ENCODE results near the gene SLC4A2. TPM values are rescaled to one million over a fixed set of nuclear protein-coding genes. Genes with fewer than 3 reads are reported as not detected.

The SLC4A2 gene
- total RNA-seq, 2 experiments from 2014 or later: 25.6 to 29.7 TPM

GRCh38 chr7:151073990-151074389, 14.6 kb downstream of the SLC4A2 start:
- H3K4me1 Mint-ChIP-seq (ENCODE audit: low read depth): peaks cover 8% of the 10 kb centered on the region
- no peaks in the 10 kb centered on the region for H3K27me3 Mint-ChIP-seq (ENCODE audit: low read depth)
- no peak overlapping the region for H3K4me3 Mint-ChIP-seq
- CTCF ChIA-PET: interaction anchor here (2.2 kb wide), 1 partner anchor 14 kb away, joined by 9 read pairs; no protein-coding TSS in a partner anchor
- DNase-seq: no peak
- H3K36me3 Mint-ChIP-seq (ENCODE audit: low read depth): peaks cover 7% of the 10 kb centered on the region
- intact Hi-C loops (cut with micrococcal nuclease): no loop called here
- no peak overlapping the region for H3K27ac Mint-ChIP-seq
- H3K9me3 Mint-ChIP-seq: no peaks in the 10 kb centered on the region

- H3K4me3 Mint-ChIP-seq: no peak overlapping the region
- CTCF ChIA-PET: no interaction called here
- H3K4me1 Mint-ChIP-seq (ENCODE audit: low read depth): peaks cover 18% of the 10 kb centered on the region
- no peaks in the 10 kb centered on the region for H3K9me3 Mint-ChIP-seq
- H3K36me3 Mint-ChIP-seq (ENCODE audit: low read depth): peaks cover 11% of the 10 kb centered on the region
- DNase-seq: no peak
- H3K27me3 Mint-ChIP-seq (ENCODE audit: low read depth): no peaks in the 10 kb centered on the region
- intact Hi-C loops (cut with micrococcal nuclease): no loop called here
- no peak overlapping the region for H3K27ac Mint-ChIP-seq
These were observed 15.7 kb downstream of the SLC4A2 start for GRCh38 chr7:151074817-151075661.

GRCh38 chr7:151075662-151075971, 16.2 kb downstream of the SLC4A2 start:
- no peaks in the 10 kb centered on the region for H3K9me3 Mint-ChIP-seq
- no peak overlapping the region for H3K27ac Mint-ChIP-seq
- H3K4me1 Mint-ChIP-seq (ENCODE audit: low read depth): peaks cover 18% of the 10 kb centered on the region
- no peak overlapping the region for H3K4me3 Mint-ChIP-seq
- no peak for DNase-seq
- H3K36me3 Mint-ChIP-seq (ENCODE audit: low read depth): peaks cover 10% of the 10 kb centered on the region
- CTCF ChIA-PET: interaction anchor here (1.0 kb wide), 1 partner anchor 34 kb away, joined by 3 read pairs; no protein-coding TSS in a partner anchor
- H3K27me3 Mint-ChIP-seq (ENCODE audit: low read depth): no peaks in the 10 kb centered on the region
- intact Hi-C loops (cut with micrococcal nuclease): no loop called here

GRCh38 chr7:151075978-151076426, 16.6 kb downstream of the SLC4A2 start:
- intact Hi-C loops (cut with micrococcal nuclease): no loop called here
- no peaks in the 10 kb centered on the region for H3K9me3 Mint-ChIP-seq
- H3K4me3 Mint-ChIP-seq: no peak overlapping the region
- H3K27me3 Mint-ChIP-seq (ENCODE audit: low read depth): no peaks in the 10 kb centered on the region
- CTCF ChIA-PET: interaction anchor here (1.0 kb wide), 1 partner anchor 34 kb away, joined by 3 read pairs; no protein-coding TSS in a partner anchor
- no peak for DNase-seq
- peaks cover 18% of the 10 kb centered on the region for H3K4me1 Mint-ChIP-seq (ENCODE audit: low read depth)
- H3K36me3 Mint-ChIP-seq (ENCODE audit: low read depth): peaks cover 9% of the 10 kb centered on the region
- no peak overlapping the region for H3K27ac Mint-ChIP-seq

- Mint-ChIP-seq H3K4me1 (ENCODE audit: low read depth) (peaks cover 23% of the 10 kb centered on the region), H3K36me3 (ENCODE audit: low read depth) (peaks cover 10% of the 10 kb centered on the region)
- intact Hi-C loops (cut with micrococcal nuclease): no loop called here
These were observed 17.7 kb downstream of the SLC4A2 start for GRCh38 chr7:151076863-151077704.

GRCh38 chr7:151077705-151078232, 18.4 kb downstream of the SLC4A2 start:
- intact Hi-C loops (cut with micrococcal nuclease): no loop called here
- Mint-ChIP-seq H3K4me1 (ENCODE audit: low read depth) (peaks cover 28% of the 10 kb centered on the region), H3K36me3 (ENCODE audit: low read depth) (peaks cover 10% of the 10 kb centered on the region), H3K9me3 (no peaks in the 10 kb centered on the region), H3K27me3 (ENCODE audit: low read depth) (no peaks in the 10 kb centered on the region), H3K27ac (peak overlapping the region; percentile 35), H3K4me3 (peak overlapping the region; percentile 47)
- DNase-seq: no peak
- CTCF ChIA-PET: interaction anchor here (0.7 to 0.9 kb wide), 2 partner anchors 13 to 91 kb away, joined by 3 read pairs; no protein-coding TSS in a partner anchor

More at GRCh38 chr7:151076863-151077704, 17.7 kb downstream of the SLC4A2 start:
- H3K4me3 Mint-ChIP-seq: no peak overlapping the region
- no peak for DNase-seq
- H3K9me3 Mint-ChIP-seq: no peaks in the 10 kb centered on the region
- CTCF ChIA-PET: interaction anchor here (0.8 kb wide), 1 partner anchor 37 kb away, joined by 3 read pairs; no protein-coding TSS in a partner anchor
- no peaks in the 10 kb centered on the region for H3K27me3 Mint-ChIP-seq (ENCODE audit: low read depth)
- no peak overlapping the region for H3K27ac Mint-ChIP-seq

- peak overlapping the region; percentile 35 for H3K27ac Mint-ChIP-seq
- H3K36me3 Mint-ChIP-seq (ENCODE audit: low read depth): peaks cover 10% of the 10 kb centered on the region
- intact Hi-C loops (cut with micrococcal nuclease): no loop called here
- DNase-seq: no peak
- peak overlapping the region; percentile 84 for H3K4me3 Mint-ChIP-seq
- CTCF ChIA-PET: interaction anchor here (0.7 to 0.9 kb wide), 2 partner anchors 12 to 91 kb away, joined by 3 read pairs; no protein-coding TSS in a partner anchor
- H3K27me3 Mint-ChIP-seq (ENCODE audit: low read depth): no peaks in the 10 kb centered on the region
- H3K4me1 Mint-ChIP-seq (ENCODE audit: low read depth): peaks cover 30% of the 10 kb centered on the region
- H3K9me3 Mint-ChIP-seq: no peaks in the 10 kb centered on the region
These were observed 19.0 kb downstream of the SLC4A2 start for GRCh38 chr7:151078233-151079040.

- DNase-seq: no peak
- intact Hi-C loops (cut with micrococcal nuclease): no loop called here
- CTCF ChIA-PET: no interaction called here
- no peaks in the 10 kb centered on the region for H3K9me3 Mint-ChIP-seq
- no peaks in the 10 kb centered on the region for H3K27me3 Mint-ChIP-seq (ENCODE audit: low read depth)
- peak overlapping the region; percentile 84 for H3K4me3 Mint-ChIP-seq
- H3K27ac Mint-ChIP-seq: peak overlapping the region; percentile 36
- peaks cover 9% of the 10 kb centered on the region for H3K36me3 Mint-ChIP-seq (ENCODE audit: low read depth)
- H3K4me1 Mint-ChIP-seq (ENCODE audit: low read depth): peaks cover 30% of the 10 kb centered on the region
These were observed 20.0 kb downstream of the SLC4A2 start for GRCh38 chr7:151079199-151079910.

GRCh38 chr7:151080067-151080521, 20.7 kb downstream of the SLC4A2 start:
- Mint-ChIP-seq H3K4me3 (peak overlapping the region; percentile 84), H3K36me3 (ENCODE audit: low read depth) (peaks cover 7% of the 10 kb centered on the region), H3K27me3 (ENCODE audit: low read depth) (peaks cover 4% of the 10 kb centered on the region), H3K9me3 (no peaks in the 10 kb centered on the region), H3K27ac (peak overlapping the region; percentile 68), H3K4me1 (ENCODE audit: low read depth) (peaks cover 32% of the 10 kb centered on the region)
- no peak for DNase-seq
- CTCF ChIA-PET: interaction anchor here (1.2 kb wide), 1 partner anchor 32 kb away, joined by 6 read pairs; no protein-coding TSS in a partner anchor
- intact Hi-C loops (cut with micrococcal nuclease): loop anchor here (1.0 to 10.0 kb wide), 7 partner anchors 22 to 1205 kb away; partner anchors contain the start of genes ABCB8, ACTR3C, ATP6V0E2 and LRRC61

GRCh38 chr7:151080522-151081169, 21.3 kb downstream of the SLC4A2 start, which contains the start of gene FASTK:
FASTK (minus strand) TSS chr7:151080809; CDS start chr7:151080766, 43 bp downstream.
- intact Hi-C loops (cut with micrococcal nuclease): loop anchor here (1.0 to 10.0 kb wide), 7 partner anchors 22 to 1206 kb away; partner anchors contain the start of genes ABCB8, ACTR3C, ATP6V0E2 and LRRC61
- peak within 1 kb of the TSS; percentile 86 for H3K4me3 Mint-ChIP-seq

More at GRCh38 chr7:151080522-151081169, 21.3 kb downstream of the SLC4A2 start, which contains the start of gene FASTK:
- CTCF ChIA-PET: interaction anchor here (0.6 to 1.2 kb wide), 3 partner anchors 32 to 568 kb away, joined by 3 to 6 read pairs (median 4); no protein-coding TSS in a partner anchor
- peak; percentile 93 for DNase-seq
- Mint-ChIP-seq H3K27ac (peak within 1 kb of the TSS; percentile 73), H3K27me3 (ENCODE audit: low read depth) (peaks cover 7% of the 10 kb centered on the region), H3K36me3 (ENCODE audit: low read depth) (peaks cover 7% of the 10 kb centered on the region), H3K9me3 (no peaks in the 10 kb centered on the region), H3K4me1 (ENCODE audit: low read depth) (peaks cover 36% of the 10 kb centered on the region)

Data from activated naive CD4-positive, alpha-beta T cell treated with anti-CD3 and anti-CD28 coated beads for 36 hours (primary cell).